GM12892 (cell line): ENCODE results near the gene ZFPM1.

Source experiments
- DNase-seq: peaks from one replicate; pipeline ENCODE4 v3.0.0; 2011; ENCODE audit not compliant: insufficient read length
- FAIRE-seq: peaks from 2 replicates; lab custom pipeline; 2011; peaks lifted over from hg19 to GRCh38; lab: Jason Lieb, UNC
- POLR2A ChIP-seq: IDR thresholded peaks from 2 replicates; pipeline ENCODE4 v1.6.1; 2011; ENCODE audit warnings: low read depth, low read length, control low read depth
- POLR2AphosphoS5 ChIP-seq: IDR thresholded peaks from 2 replicates; pipeline ENCODE4 v1.6.1; 2011; ENCODE audit warnings: low read depth, low read length, control low read depth
- TAF1 ChIP-seq: IDR thresholded peaks from 2 replicates; pipeline ENCODE4 v1.6.1; 2011; ENCODE audit warnings: low read depth, mild to moderate bottlenecking, control low read depth, low read length, borderline replicate concordance

ZFPM1 gene

GRCh38 chr16:88524973-88525662, 72.0 kb downstream of the ZFPM1 start:
- FAIRE-seq (no peak), DNase-seq (no peak)
- TF ChIP-seq POLR2A = no peak
- no peak for TF ChIP-seq TAF1
- TF ChIP-seq POLR2AphosphoS5 = no peak

GRCh38 chr16:88525663-88525990, 72.5 kb downstream of the ZFPM1 start:
- FAIRE-seq (no peak), DNase-seq (no peak)
- TF ChIP-seq POLR2A (no peak), POLR2AphosphoS5 (no peak), TAF1 (no peak)

GRCh38 chr16:88526008-88526905, 73.2 kb downstream of the ZFPM1 start:
- DNase-seq = no peak
- no peak for TF ChIP-seq POLR2AphosphoS5
- TF ChIP-seq TAF1 = no peak
- TF ChIP-seq POLR2A = no peak
- no peak for FAIRE-seq

- DNase-seq (no peak), FAIRE-seq (no peak)
- no peak for TF ChIP-seq TAF1
- TF ChIP-seq POLR2A = no peak
- no peak for TF ChIP-seq POLR2AphosphoS5
Measured at GRCh38 chr16:88526906-88527185, 73.8 kb downstream of the ZFPM1 start.

DNA sequence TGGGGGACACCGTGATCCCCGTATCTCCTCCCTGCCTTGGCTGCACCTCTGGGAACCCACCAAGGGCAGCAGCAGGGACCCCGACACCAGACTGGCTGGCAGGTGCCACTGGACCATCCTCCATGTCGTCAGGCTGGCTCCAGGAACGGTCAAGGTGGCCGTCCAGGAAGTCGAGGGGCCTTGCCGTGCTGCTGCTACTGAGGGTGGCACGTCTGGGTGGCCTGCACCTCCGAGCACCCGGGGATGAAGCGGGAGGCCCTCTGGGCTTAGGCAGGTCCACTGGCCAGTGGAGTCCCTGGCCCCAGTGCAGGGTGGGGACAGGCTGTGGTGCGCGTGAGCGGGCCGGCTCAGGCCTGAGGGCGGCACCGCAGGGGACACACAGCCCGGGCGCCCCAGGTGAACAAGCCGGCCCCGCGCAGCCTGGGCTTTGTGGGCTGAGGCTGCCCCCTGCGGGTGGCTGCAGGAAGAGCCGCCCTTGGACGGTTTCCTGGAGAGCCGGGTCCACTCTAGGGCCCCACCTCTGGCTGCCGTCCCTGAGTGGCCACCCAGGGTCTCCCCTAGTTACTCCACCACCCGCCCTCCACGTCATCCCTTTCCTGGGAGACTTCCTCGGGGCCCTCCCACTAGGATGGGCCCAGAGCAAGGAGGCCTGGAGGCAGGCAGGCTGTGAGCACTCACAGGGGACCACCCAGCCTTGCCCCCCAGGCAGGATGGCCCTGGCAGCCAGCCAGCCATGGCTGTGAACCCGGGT, 74.3 kb downstream of the ZFPM1 start:
- FAIRE-seq = peak; percentile 88
- TF ChIP-seq TAF1 (no peak), POLR2A (no peak), POLR2AphosphoS5 (no peak)
- peak; percentile 93 for DNase-seq

- FAIRE-seq (no peak), DNase-seq (no peak)
- no peak for TF ChIP-seq POLR2A
Measured at GRCh38 chr16:88527937-88528743, 75.1 kb downstream of the ZFPM1 start.

DNA sequence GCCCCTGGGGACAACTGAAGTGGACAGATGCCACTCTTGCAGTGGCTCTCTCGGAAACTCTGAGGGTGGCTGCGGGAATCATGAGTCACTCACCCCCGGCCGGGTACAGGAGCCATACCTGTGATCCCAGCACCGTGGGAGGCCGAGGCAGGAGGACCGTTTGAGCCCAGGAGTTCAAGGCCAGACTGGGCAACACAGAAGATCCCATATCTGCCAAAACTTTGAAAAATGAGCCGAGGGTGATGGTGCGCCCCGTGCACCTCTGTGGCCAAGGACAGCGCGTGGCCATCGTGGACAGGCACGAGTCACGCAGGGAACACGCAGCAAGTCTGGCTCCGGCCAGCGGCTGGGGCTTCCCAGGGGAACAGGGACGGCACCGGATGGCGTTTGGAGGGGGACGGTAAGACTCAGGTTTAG, 75.8 kb downstream of the ZFPM1 start:
- DNase-seq = no peak
- no peak for TF ChIP-seq POLR2A
- no peak for TF ChIP-seq TAF1
- no peak for TF ChIP-seq POLR2AphosphoS5
- FAIRE-seq = no peak

- TF ChIP-seq POLR2AphosphoS5 = no peak
- TF ChIP-seq POLR2A = no peak
- no peak for TF ChIP-seq TAF1
- DNase-seq (no peak), FAIRE-seq (no peak)
Measured at GRCh38 chr16:88529596-88529995, 76.5 kb downstream of the ZFPM1 start.

- no peak for TF ChIP-seq POLR2A
- no peak for TF ChIP-seq TAF1
- no peak for TF ChIP-seq POLR2AphosphoS5
- no peak for FAIRE-seq
- no peak for DNase-seq
Measured at GRCh38 chr16:88530051-88530857, 77.2 kb downstream of the ZFPM1 start.

- TF ChIP-seq POLR2AphosphoS5 (no peak), TAF1 (no peak), POLR2A (no peak)
- FAIRE-seq (no peak), DNase-seq (no peak)
Measured at GRCh38 chr16:88530858-88531203, 77.8 kb downstream of the ZFPM1 start.

DNA sequence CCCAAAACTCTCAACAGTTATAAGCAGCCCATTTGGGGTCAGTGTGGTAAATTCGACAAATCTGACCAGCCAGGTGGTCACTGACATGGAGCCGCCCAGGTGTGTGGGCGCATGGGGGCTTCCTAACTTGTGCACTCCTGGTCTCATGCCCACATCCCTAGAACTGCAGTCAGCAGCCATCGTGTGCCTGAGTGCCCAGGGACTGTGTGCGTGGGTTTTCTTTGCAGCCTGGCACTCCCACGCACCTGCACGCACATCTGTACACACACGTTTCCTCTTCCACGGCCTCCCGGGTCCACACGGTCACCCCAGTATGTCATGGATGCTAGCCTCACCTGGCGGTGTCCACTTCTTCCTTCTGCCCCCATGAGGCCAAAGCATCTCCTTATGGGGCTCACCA, 78.3 kb downstream of the ZFPM1 start:
- FAIRE-seq = no peak
- no peak for DNase-seq
- no peak for TF ChIP-seq POLR2AphosphoS5
- no peak for TF ChIP-seq TAF1
- TF ChIP-seq POLR2A = no peak
